HepG2 (cell line): ENCODE measurements around the gene C2. TPM values are rescaled to one million over a fixed set of nuclear protein-coding genes. Genes with fewer than 3 reads are reported as not detected.

Experiments
- GTF3A ChIP-seq: sonication (generic); formaldehyde crosslinking; conservative IDR thresholded peaks from 2 replicates; pipeline ENCODE4 v1.4.0; 2020; ENCODE audit warnings: mild to moderate bottlenecking, missing genetic modification reagents
- JUN ChIP-seq: sonication (generic); formaldehyde crosslinking; IDR thresholded peaks from 2 replicates; pipeline ENCODE4 v1.4.0; 2020; ENCODE audit warnings: mild to moderate bottlenecking, missing genetic modification reagents
- MXD1 ChIP-seq: sonication (generic); formaldehyde crosslinking; IDR thresholded peaks from 2 replicates; pipeline ENCODE4 v1.4.0; 2020; ENCODE audit warnings: mild to moderate bottlenecking, missing genetic modification reagents
- MXI1 ChIP-seq: IDR thresholded peaks from 3 replicates; pipeline ENCODE4 v1.6.1; 2012; ENCODE audit warnings: low read depth, low read length, inconsistent platforms, borderline replicate concordance
- NFE2 ChIP-seq: sonication (generic); formaldehyde crosslinking; IDR thresholded peaks from 2 replicates; pipeline ENCODE4 v1.4.0; 2020; ENCODE audit warnings: missing genetic modification reagents
- NONO ChIP-seq, 2 experiments: fragments of 450-650 bp in 1 of 2; sonication (generic) in 1 of 2; formaldehyde crosslinking in 1 of 2; IDR thresholded peaks in 1 of 2; conservative IDR thresholded peaks in 1 of 2; 2 replicates each; pipeline versions ENCODE4 v1.6.1 to v1.8.0; 2017 to 2022; ENCODE audit warnings: mild to moderate bottlenecking in 1 of 2, missing genetic modification reagents in 1 of 2, moderate library complexity in 1 of 2
- NR2F2 ChIP-seq: IDR thresholded peaks from 2 replicates; pipeline ENCODE4 v1.6.1; 2012; ENCODE audit warnings: low read depth, inconsistent platforms, borderline replicate concordance
- RARG ChIP-seq: sonication (generic); formaldehyde crosslinking; IDR thresholded peaks from 2 replicates; pipeline ENCODE4 v1.4.0; 2020; ENCODE audit warnings: low read depth, mild to moderate bottlenecking, missing genetic modification reagents
- TBX2 ChIP-seq: sonication (generic); formaldehyde crosslinking; IDR thresholded peaks from 2 replicates; pipeline ENCODE4 v1.5.0; 2020; ENCODE audit warnings: missing genetic modification reagents, mild to moderate bottlenecking, borderline replicate concordance
- ZBTB8A ChIP-seq: sonication (generic); formaldehyde crosslinking; IDR thresholded peaks from 2 replicates; pipeline ENCODE4 v1.4.0; 2020; ENCODE audit warnings: mild to moderate bottlenecking, low read depth, missing genetic modification reagents, borderline replicate concordance
- ZNF251 ChIP-seq: sonication (generic); formaldehyde crosslinking; IDR thresholded peaks from 2 replicates; pipeline ENCODE4 v1.9.0; 2021; ENCODE audit warnings: mild to moderate bottlenecking, missing genetic modification reagents
- ZNF550 ChIP-seq: sonication (generic); formaldehyde crosslinking; IDR thresholded peaks from 2 replicates; pipeline ENCODE4 v1.4.0; 2020; ENCODE audit warnings: mild to moderate bottlenecking, missing genetic modification reagents, borderline replicate concordance
- ZNF644 ChIP-seq: IDR thresholded peaks from 2 replicates; pipeline ENCODE4 v1.6.1; 2016; ENCODE audit warnings: low read depth
- polyA plus RNA-seq, 8 experiments: library from polyadenylated mRNA; depleted of rRNA in 3 of 8; stranded (reverse) in 7 of 8; unstranded in 1 of 8; fragments of >200 nt; fragmentation: Illumina TruSeq in 4 of 8; extraction: Trizol in 4 of 8; gene quantifications; 2 replicates each; pipeline versions ENCODE4 v1.2.1 to v1.2.3, GENCODE V29; 2011 to 2016; ENCODE audit warnings: low read depth in 4 of 8, missing spikeins in 1 of 8, mixed read lengths in 1 of 8; ENCODE audit not compliant: insufficient read depth in 1 of 8
- total RNA-seq, 5 experiments: library from RNA; depleted of rRNA; stranded (reverse); fragments of >200 nt; fragmentation: Illumina TruSeq; extraction: Trizol; gene quantifications; 2 replicates each; pipeline ENCODE4 v1.2.3, GENCODE V29; 2016; ENCODE audit warnings: low read depth in 1 of 5
- TF ChIP-seq, protein P1 (sequence below): sonication (generic); formaldehyde crosslinking; conservative IDR thresholded peaks from 2 replicates; pipeline ENCODE4 v1.8.0; 2022; ENCODE audit warnings: mild to moderate bottlenecking, moderate library complexity, missing genetic modification reagents
- TF ChIP-seq, protein P2 (sequence below): sonication (generic); IDR thresholded peaks from 2 replicates; pipeline ENCODE4 v1.6.1; 2016; ENCODE audit warnings: low read depth, borderline replicate concordance
- TF ChIP-seq, protein P3 (sequence below): sonication (generic); formaldehyde crosslinking; IDR thresholded peaks from 2 replicates; pipeline ENCODE4 v1.4.0; 2020; ENCODE audit warnings: mild to moderate bottlenecking, missing genetic modification reagents

Gene C2
- total and polyA plus RNA-seq, 2 of the 13 experiments (the other 11 are each of a cell fraction or from before 2014, with no cell fraction given): 165 to 307 TPM

- TF ChIP-seq, protein P1, sequence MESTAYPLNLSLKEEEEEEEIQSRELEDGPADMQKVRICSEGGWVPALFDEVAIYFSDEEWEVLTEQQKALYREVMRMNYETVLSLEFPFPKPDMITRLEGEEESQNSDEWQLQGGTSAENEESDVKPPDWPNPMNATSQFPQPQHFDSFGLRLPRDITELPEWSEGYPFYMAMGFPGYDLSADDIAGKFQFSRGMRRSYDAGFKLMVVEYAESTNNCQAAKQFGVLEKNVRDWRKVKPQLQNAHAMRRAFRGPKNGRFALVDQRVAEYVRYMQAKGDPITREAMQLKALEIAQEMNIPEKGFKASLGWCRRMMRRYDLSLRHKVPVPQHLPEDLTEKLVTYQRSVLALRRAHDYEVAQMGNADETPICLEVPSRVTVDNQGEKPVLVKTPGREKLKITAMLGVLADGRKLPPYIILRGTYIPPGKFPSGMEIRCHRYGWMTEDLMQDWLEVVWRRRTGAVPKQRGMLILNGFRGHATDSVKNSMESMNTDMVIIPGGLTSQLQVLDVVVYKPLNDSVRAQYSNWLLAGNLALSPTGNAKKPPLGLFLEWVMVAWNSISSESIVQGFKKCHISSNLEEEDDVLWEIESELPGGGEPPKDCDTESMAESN (CRISPR knock-in tag): 0 out of 2 replicates have a peak, but pooled peaks have one; percentile 1
- TF ChIP-seq TBX2 (CRISPR knock-in tag) (no peak), JUN (CRISPR knock-in tag) (no peak; the same call in 1 of the 2 replicates), NONO (IDR thresholded peaks at IDR 0.05) (no peak), NONO (CRISPR knock-in tag; conservative IDR thresholded peaks at IDR 0.05) (no peak), ZNF644 (CRISPR knock-in tag) (no peak), ZNF550 (CRISPR knock-in tag) (no peak), RARG (CRISPR knock-in tag) (no peak), ZNF251 (CRISPR knock-in tag) (no peak), ZBTB8A (CRISPR knock-in tag) (no peak), NR2F2 (no peak), MXI1 (no peak), MXD1 (CRISPR knock-in tag) (no peak), NFE2 (CRISPR knock-in tag) (no peak), GTF3A (CRISPR knock-in tag) (no peak)
- TF ChIP-seq, protein P2, sequence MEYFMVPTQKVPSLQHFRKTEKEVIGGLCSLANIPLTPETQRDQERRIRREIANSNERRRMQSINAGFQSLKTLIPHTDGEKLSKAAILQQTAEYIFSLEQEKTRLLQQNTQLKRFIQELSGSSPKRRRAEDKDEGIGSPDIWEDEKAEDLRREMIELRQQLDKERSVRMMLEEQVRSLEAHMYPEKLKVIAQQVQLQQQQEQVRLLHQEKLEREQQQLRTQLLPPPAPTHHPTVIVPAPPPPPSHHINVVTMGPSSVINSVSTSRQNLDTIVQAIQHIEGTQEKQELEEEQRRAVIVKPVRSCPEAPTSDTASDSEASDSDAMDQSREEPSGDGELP: no peak
- TF ChIP-seq, protein P3, sequence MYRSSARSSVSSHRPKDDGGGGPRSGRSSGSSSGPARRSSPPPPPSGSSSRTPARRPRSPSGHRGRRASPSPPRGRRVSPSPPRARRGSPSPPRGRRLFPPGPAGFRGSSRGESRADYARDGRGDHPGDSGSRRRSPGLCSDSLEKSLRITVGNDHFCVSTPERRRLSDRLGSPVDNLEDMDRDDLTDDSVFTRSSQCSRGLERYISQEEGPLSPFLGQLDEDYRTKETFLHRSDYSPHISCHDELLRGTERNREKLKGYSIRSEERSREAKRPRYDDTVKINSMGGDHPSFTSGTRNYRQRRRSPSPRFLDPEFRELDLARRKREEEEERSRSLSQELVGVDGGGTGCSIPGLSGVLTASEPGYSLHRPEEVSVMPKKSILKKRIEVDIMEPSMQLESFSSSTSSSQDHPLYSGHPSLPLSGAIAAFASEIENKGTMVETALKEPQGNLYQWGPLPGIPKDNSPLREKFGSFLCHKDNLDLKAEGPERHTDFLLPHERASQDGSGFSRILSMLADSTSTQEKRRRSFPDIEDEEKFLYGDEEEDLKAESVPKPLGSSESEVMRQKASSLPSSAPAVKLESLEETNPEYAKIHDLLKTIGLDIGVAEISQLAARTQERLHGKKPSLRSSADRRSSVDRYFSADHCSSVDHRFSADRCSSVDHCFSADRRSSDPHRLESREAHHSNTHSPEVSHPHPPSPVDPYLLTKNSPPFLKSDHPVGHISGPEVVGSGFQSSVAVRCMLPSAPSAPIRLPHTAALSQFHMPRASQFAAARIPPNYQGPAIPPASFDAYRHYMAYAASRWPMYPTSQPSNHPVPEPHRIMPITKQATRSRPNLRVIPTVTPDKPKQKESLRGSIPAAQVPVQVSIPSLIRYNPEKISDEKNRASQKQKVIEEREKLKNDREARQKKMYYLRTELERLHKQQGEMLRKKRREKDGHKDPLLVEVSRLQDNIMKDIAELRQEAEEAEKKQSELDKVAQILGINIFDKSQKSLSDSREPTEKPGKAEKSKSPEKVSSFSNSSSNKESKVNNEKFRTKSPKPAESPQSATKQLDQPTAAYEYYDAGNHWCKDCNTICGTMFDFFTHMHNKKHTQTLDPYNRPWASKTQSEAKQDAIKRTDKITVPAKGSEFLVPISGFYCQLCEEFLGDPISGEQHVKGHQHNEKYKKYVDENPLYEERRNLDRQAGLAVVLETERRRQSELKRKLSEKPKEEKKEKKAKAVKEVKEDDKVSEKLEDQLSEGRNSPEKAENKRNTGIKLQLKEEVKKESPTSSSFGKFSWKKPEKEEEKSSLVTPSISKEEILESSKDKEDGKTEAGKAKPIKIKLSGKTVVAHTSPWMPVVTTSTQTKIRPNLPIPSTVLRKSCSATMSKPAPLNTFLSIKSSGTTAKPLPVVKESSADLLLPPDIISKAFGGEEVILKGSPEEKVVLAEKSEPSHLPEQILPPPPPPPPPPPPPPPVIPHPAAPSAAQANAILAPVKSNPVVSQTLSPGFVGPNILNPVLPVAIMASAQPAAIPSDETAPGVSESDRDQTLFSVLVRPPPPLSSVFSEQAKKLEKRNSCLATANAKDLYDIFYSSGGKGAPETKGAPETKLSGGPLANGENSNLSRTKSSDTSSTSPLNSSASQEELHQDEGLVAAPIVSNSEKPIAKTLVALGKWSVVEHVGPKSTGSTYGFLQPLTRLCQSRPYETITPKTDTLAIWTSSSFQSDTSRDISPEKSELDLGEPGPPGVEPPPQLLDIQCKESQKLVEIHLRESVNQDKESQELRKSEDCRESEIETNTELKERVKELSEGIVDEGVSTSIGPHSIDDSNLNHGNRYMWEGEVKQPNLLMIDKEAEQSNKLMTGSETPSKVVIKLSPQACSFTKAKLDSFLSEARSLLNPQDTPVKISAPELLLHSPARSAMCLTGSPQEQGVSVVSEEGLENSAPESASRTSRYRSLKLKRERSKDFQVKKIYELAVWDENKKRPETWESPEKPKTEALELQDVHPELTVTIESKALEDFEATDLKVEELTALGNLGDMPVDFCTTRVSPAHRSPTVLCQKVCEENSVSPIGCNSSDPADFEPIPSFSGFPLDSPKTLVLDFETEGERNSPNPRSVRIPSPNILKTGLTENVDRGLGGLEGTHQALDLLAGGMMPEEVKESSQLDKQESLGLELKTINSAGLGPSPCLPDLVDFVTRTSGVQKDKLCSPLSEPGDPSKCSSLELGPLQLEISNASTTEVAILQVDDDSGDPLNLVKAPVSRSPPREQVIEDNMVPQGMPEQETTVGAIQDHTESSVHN (CRISPR knock-in tag): no peak
These were observed 43.9 kb downstream of the C2 start (continued) for GRCh38 chr6:31971279-31971992.
